ENCODE measurements around the gene STK36.

The STK36 gene

DNA sequence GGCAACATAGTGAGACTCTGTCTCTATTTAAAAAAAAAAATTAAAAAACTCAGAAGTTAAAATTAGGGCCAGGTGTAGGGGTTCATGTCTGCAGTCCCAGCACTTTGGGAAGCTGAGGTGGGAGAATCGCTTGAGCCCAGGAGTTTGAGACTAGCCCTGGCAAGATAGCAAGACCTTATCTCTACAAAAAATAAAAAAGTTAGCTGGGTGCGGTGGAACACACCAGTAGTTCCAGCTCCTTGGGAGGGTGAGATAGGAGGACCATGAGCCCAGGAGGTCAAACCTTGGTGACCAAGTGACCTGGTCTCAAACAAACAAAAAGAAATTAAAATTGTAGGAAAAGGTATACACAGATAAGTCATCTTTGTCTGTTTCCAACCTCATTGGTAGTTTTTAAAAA lies 50.0 kb downstream of the STK36 start:
- no peak for DNase-seq

DNA sequence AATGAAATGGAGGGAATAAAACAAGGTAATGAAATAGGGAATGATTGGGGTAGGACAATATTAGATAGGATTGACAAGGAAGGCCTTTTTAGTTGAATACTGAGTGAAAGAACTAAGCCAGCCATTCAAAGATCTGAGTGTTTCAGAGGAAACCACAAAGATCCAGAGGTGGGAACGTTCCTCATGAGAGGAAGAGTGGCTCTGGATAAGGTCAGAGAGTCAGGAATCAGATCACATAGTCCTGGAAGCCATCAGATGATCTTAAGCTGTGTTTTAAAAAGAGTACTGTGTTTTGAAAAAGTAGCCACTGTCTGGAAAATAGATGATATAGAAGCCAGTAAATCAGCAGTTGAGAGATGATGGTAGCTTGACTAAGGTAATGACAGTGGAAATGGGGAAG lies 50.5 kb downstream of the STK36 start:
- no peak for DNase-seq

DNA sequence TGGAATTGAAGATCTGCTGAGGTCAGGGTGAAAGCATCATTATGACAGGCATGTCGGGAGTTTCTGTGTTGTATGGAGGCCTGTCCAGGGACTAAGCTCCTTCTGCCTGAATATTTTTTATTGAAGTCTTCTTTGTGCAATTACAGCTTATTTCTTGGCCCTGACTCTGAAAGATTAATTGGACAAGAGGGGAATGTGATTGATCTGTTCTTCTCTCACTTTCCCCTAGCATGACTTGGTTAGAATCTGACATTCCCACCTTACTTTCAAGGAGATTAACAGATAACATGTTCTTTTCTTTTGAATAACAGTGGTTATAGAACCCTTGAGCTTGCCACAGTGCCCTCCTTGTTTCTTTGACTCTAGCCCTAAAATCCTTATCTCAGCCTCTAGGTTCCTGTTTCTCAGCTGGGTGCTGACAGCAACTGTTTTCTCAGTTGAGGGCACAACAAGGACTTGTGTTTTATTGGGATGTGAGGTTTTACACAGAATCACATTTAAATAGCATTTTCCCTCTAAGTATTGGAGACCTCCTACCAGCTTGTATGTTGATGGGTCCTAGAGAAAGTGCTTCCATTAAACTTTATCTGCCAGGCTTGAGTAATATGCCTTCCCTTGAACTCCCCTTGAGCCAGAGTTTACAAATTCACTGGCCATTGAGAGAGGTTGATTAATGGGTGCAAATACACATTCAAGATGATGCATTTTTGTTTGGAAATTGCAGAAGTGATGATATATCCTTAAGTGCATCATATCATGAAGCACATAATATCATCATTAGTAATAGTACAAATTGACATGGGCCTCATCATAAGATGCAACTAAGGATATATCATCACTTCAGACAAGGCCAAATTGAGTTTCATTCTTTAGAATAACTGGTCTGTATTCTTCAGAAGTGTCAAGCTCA lies 51.2 kb downstream of the STK36 start:
- no peak for DNase-seq

DNA sequence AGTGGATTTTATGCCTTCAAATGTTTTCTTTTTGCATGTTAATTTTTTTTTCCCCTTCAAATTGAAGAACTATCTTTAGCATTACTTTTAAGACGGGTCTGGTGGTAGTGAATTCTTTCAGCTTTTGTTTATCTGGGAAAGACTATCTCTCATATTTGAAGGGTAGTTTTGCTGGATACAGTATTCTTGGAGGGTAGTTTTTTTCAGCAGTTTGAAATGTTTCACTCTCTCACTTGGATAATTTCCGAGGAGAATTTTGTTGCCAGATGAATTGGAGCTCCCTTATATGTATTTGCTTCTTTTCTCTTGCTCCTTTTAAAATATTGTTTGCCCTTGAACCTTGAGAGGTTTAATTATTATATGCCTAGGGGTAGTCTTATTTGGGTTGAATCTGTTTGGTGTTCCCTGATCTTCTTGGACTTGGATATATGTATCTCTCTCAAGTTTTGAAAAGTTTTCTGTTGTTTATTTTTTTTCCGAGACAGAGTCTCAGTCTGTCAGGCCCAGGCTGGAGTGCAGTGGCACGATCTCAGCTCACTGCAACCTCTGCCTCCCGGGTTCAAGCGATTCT lies 54.2 kb downstream of the STK36 start:
- DNase-seq = no peak

DNA sequence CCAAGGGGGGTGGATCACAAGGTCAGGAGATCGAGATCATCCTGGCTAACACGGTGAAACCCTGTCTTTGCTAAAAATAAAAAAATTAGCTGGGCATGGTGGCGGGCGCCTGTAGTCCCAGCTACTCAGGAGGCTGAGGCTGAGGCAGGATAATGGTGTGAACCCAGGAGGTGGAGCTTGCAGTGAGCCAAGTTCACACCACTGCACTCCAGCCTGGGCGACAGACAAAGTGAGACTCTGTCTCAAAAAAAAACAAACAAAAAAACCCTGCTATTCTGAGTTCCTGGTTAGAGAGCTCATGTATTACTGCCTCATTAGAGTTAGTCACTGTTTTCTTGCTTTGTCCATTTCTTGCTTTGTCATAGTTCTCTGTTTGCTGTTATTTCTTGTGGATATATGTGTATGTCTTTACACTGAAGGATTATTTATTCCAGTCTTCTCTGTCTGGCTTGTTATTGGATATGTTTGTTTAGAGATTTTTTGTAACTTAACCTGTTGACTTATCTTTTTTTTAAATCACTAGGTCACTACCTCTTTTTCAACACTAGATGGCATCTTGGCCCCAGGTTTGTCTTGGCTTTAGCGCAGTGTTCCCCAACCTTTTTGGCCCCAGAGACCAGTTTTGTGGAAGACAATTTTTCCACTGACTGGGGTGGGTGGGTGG lies 55.7 kb downstream of the STK36 start:
- DNase-seq = no peak

DNA sequence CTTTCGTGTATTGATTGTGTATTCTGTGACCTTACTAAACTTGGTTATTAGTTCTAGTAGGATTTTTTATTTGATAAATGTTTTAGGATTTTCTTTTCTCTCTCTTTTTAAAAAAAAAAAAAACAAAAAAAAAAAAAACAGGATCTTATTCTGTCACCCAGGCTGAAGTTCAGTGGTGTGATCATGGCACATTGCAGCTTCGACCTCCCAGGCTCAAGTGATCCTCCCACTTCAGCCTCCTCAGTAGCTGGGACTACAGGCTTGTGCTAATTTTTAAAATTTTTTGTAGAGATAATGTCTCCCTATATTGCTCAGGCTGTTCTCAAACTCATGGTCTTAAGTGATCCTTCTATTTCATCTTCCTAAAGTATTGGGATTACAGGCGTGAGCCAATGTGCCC lies 57.8 kb downstream of the STK36 start:
- no peak for DNase-seq

DNA sequence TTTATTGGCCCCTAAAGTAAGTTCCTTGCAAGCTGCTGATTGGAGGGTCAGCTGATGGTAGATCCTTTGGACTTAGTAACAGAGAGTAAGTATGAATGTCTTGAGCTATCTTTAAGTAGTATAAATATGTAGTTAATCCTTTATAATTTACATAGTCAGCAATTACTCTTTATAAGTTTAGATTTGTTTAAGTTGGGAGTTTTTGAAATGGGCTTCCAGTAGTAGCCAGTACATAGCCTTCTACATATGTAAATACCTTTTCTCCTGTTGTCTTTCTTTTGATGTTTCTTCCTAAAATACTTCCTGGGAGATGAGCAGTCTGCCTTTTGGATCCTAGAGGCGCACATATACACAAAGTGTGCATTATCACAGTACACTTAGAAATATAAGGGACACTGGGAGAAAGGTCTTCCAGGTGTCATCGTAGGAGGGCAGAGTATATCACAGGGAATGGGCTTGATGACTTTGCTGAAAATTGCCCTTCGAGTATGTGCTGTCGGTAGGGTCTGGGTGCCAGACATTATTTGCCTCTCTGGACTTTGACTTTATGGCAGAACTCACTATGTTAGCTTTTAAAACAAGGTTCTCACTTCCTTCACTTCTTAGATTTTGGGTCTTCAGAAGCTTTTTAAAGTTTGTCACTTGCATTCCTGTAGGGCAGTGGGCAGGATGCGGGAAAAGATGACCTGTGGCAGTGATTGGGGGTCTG lies 60.3 kb downstream of the STK36 start:
- no peak for DNase-seq

DNA sequence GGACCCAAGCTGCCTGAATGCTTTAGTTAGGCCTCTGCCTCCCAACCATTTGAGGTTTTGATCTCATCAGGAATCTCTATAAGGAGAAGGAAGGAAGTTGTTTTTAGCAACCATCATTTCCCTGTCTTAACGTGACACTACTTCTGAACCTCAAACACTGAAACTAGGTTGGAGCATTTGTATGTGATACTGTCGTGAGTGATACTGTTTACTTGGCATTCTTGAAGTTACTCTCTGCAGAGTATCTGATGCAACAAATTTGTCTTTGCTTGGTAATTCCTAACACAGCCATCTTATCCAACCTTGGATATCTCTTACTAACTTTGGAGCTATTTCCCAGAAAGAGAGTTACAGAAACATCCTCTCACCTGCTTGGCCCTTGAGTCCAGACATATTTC lies 60.9 kb downstream of the STK36 start:
- DNase-seq = peak; percentile 23

DNA sequence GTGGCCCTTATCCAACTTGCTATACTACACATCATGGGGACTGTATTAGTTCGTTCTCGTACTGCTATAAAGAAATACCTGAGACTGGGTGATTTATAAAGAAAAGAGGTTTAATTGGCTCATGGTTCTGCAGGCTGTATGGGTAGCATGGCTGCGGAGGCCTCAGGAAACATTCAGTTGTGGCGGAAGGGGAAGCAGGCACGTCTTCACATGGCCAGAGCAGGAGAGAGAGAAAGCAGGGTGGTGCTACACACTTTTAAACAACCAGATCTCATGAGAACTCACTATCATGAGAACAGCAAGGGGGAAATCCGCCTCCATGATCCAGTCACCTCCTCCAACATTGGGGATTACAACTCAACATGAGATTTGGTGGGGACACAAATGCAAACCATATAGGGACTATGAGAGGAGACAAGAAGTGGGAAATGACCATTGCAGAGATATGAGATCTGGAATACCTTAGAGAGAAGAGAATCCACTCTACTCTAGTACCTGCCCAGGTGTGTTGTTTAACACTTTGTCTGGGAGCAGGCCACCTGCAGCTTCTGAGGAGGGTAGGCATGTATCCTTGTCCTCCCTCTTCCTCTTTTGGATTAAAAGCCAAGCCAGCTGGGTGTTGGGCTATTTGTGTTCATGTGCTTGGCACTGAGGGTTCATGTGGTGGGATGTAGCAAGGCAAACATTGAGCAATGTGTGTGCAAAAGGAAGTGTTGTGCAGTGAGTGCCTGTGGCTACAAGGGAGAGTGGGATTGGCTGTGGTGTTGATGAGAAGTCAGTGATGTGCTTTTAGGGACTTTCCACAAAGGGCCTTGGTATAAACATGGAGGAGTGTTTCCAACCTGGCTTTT lies 61.5 kb downstream of the STK36 start:
- DNase-seq = peak; percentile 41

DNA sequence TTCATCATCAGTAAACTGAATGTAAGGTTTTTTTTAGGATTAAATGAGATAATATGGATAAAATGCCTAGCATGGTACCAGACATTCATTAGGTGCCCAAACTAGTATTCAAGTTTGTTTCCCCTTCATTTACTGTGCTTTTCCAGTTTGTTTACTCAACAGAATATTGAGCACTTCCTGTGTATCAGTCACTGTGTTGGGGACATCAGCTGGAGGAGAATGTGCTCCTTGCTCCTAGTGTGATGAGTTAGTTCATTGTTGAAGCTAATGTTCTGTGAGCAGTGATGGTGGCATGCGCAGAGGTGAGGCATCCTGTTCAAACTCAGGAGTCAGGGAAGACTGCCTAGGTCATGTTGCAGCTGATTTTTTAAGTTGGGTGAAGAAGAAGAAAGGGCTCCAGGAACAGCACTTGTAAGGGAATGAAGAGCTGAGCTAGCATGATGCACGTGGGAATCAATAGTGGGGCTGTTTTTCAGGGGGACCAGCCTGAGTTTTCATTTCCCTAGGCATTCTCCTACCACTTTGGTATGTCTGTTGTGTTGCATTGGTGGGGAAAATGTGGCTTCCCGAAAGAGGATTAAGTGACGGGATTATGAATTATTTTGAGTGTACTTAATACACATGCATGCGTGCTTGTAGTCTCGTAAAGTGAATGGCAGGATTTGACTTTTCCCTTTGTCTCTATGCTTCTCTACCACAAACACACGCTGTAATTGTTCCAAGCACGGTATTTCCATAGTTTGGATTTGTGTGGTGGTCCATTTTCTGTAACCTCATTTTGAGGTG lies 62.5 kb downstream of the STK36 start:
- DNase-seq = no peak

DNA sequence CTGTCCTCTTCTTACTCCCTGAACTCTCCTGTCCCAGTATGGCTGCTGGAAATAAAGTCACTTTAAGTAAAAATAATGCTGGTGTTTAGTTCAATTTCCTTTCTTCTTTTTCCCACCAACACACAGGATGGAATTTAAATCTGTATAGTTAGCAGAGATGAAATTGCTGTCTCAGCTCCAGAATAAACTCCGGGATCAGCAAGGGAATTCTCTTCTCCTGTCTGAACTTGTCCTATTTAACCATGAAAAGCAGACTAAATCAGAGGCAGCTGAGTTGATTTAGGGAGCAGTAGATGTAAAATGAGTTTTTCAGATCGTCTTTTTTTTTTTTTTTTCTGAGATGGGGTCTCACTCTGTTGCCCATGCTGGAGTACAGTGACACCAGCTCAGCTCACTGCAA lies 64.6 kb downstream of the STK36 start:
- DNase-seq = no peak

DNA sequence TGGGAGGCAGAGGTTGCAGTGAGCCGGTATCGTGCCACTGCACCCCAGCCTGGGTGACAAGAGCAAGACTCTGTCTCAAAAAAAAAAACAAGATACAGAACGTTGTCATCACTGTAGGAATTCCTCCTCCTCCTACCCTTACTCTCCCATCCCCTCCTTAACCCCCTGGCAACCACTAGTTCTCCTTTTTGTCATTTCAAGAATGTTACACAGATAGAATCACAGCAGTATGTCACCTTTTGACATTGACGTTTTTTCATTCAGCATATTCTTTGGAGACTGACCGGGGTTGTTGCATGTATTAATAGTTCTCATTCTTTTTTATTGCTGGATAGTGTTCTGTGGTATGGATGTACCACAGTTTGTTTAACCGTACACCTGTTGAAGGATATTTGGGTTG lies 71.2 kb downstream of the STK36 start:
- DNase-seq = no peak

DNA sequence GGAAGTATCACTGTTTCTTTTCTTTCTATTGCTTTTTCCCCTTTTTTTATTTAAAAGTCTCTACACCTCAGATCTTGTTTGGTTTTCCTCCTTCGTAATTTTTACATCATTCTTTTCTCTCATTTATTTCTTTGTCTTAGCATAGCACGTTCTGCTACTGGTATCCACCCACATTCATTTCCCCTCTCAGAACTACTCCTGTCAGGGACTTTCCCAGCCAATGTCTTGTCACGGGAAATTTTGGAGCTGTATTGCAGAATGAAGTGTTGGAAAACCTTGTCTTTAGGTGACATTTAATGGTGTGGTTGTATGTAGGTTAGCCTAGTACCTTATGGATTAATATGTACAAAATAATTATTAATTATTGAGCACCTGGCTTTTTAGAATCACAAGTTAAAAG lies 72.7 kb downstream of the STK36 start:
- DNase-seq = no peak

DNA sequence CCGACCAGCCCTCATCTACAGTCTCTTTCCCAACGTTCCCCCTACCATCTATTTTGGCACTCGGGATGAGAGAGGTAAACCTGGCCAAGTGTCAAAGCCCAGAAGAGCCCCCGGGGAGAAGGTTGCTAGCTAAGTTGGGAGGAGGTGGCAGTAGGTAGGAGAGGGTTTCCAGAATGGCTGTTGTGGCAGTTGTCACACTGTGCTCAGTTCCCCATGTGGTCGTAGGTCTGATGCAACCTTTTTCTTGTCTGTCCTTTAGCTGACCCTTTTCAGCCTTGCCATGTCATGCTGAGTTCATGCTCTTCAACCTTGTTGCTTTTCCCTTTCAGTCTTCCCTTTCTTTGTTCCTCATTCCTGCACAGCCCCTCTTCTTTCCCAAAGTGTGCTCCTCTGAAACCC lies 73.3 kb downstream of the STK36 start:
- DNase-seq = no peak

DNA sequence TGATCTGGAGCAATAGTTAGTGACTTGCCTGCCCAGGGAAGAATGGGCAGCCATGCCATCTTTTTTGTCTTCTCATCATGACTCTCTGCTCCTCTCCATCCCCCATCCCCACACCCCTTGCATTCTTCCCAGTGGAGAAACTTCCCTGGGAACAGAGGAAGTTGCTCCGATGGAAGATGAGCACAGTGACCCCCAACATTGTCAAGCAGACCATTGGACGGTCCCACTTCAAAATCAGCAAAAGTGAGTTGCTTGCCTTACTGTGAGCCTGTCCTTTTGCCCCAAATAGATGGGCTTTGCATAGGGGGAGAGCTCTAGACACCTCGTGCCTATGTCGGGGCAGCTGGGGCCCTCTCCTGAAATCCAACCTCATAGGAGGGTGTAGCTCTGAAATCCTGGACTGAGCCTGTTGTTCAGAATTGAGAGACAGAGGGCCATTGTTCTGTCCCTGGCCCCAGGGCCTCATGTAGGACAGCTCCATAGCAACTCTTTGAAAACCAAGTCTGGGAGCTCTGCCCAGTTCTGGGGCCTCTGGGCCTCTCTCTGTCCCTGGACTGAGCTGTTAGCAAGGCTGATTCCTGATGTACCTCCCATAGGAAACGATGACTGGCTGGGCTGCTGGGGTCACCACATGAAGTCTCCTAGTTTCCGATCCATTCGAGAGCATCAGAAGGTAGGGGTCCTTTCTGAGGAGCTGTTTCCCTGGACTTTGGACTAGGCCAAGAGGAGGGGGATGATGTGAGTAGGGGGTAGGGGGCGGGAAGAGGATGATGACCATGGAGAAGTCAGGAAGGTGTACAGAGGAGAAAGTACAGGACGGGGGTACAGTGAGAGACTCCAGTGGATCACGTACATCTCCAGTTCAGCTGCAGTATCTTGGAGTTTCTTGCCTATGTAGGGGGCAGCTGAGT lies 73.9 kb downstream of the STK36 start:
- DNase-seq = no peak

DNA sequence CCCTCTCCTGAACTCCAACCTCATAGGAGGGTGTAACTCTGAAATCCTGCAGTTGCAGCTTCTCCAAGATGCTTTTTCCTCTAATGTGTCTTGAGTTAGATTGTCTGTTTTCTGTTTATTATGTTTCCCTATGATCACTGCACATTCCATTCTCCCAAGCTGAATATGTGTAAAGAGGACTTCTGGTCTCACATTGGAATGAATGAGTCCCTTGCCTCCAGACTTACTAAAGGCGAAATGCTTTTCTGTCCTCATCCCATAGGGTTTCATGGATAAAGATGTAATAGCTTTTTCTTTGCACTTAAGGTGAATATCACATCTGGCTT lies 74.5 kb downstream of the STK36 start:
- no peak for DNase-seq

DNA sequence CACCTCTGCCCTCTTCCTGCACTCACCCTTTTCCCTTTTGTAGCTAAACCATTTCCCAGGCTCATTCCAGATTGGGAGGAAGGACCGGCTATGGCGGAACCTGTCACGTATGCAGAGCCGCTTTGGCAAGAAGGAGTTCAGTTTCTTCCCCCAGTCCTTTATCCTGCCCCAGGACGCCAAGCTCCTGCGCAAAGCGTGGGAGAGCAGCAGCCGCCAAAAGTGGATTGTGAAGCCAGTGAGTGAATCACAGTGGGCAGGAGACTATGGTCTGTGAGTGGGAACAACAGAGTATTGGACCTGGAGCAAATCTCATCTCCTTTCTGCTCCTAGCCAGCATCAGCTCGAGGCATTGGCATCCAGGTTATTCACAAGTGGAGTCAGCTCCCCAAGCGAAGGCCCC lies 75.1 kb downstream of the STK36 start:
- DNase-seq = no peak

DNA sequence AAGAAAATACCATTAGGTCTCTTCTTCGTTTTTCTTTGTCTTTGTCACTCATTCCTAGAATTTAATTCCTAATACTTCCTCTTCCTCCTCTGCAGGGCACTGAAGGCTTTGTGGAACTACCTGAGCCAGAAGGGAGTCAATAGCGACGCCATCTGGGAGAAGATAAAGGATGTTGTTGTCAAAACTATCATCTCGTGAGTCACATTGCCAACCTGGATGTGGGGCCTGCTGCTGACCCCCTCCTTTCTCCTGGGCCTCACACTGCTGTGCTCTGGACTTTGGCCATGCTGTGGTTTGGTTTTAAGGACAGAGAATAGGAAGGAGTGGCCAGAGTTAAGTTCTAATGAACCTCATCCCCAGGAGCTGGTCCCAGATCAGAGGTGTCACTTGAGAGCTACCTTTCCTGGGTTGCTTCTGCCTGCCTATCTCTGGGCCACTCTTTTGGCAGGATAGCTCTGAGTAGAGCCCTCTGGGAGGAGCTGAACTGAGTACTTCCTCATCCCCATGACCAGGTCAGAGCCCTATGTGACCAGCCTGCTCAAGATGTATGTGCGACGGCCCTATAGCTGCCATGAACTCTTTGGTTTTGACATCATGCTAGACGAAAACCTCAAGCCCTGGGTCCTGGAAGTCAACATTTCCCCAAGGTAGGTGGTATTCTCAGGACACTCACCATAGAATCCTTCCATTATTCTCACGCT lies 77.0 kb downstream of the STK36 start:
- DNase-seq = no peak

Data from fibroblast of upper back skin (primary cell).